Gastroesophageal sphincter (tissue), 3 donors: Measurements from ENCODE around the gene ATG2B.

Experiments
- CTCF ChIP-seq, 4 experiments: fragments of 200-600 bp in 2 of 4; fragments of 450-650 bp in 2 of 4; sonication (generic) in 1 of 4; IDR thresholded peaks; one replicate each; pipeline ENCODE4 v1.5.1; 2017 to 2019; ENCODE audit warnings: antibody characterized with exemption in 4 of 4, mild to moderate bottlenecking in 2 of 4, moderate library complexity in 2 of 4
- EP300 ChIP-seq: sonication (generic); formaldehyde crosslinking; IDR thresholded peaks from one replicate; pipeline ENCODE4 v1.6.1; 2017; ENCODE audit warnings: antibody characterized with exemption, mild to moderate bottlenecking
- POLR2A ChIP-seq, 2 donors: fragments of 450-650 bp; IDR thresholded peaks; one replicate each; pipeline ENCODE4 v1.6.1; 2017; ENCODE audit warnings: antibody characterized with exemption in 2 of 2, mild to moderate bottlenecking in 2 of 2, moderate library complexity in 1 of 2
- POLR2AphosphoS5 ChIP-seq: sonication (generic); formaldehyde crosslinking; IDR thresholded peaks from one replicate; pipeline ENCODE4 v1.6.1; 2017; ENCODE audit warnings: antibody characterized with exemption

- TF ChIP-seq CTCF (IDR thresholded peaks at IDR 0.05): no peak
- no peak for TF ChIP-seq POLR2A (IDR thresholded peaks at IDR 0.05)
- no peak for TF ChIP-seq POLR2AphosphoS5
- no peak for TF ChIP-seq EP300
These were observed 36.3 kb upstream of the ATG2B start for GRCh38 chr14:96399405-96399804.
